KMS-11 (cell line): ENCODE data around the gene ENTPD5.

Experiments
- H2AFZ ChIP-seq: fragments of 200-600 bp; sonication (generic); 2 replicates; pipeline ENCODE4 v1.6.1; 2016; ENCODE audit warnings: antibody characterized with exemption, mixed run types, low read depth
- H3K27ac ChIP-seq: fragments of 200-600 bp; sonication (generic); 2 replicates; pipeline ENCODE4 v1.6.1; 2016; ENCODE audit warnings: mild to moderate bottlenecking, mixed run types
- H3K27me3 ChIP-seq: fragments of 200-600 bp; sonication (generic); 2 replicates; pipeline ENCODE4 v1.6.1; 2017; ENCODE audit warnings: mild to moderate bottlenecking, low read depth, mixed run types, moderate library complexity; ENCODE audit not compliant: insufficient read depth
- H3K36me3 ChIP-seq: fragments of 200-600 bp; sonication (generic); 2 replicates; pipeline ENCODE4 v1.6.1; 2017; ENCODE audit warnings: mild to moderate bottlenecking, mixed run types; ENCODE audit not compliant: insufficient read depth
- H3K4me1 ChIP-seq: fragments of 200-600 bp; sonication (generic); 2 replicates; pipeline ENCODE4 v1.6.1; 2016; ENCODE audit warnings: mild to moderate bottlenecking, low read depth, mixed run types; ENCODE audit not compliant: poor library complexity, severe bottlenecking
- H3K4me2 ChIP-seq: fragments of 200-600 bp; sonication (generic); 2 replicates; pipeline ENCODE4 v1.7.0; 2016; ENCODE audit warnings: mild to moderate bottlenecking, mixed run types
- H3K4me3 ChIP-seq: fragments of 200-600 bp; sonication (generic); IDR thresholded peaks from 2 replicates; pipeline ENCODE4 v1.6.1; 2017; ENCODE audit warnings: low read depth, low read length, mixed read lengths; ENCODE audit not compliant: insufficient read depth
- H3K79me2 ChIP-seq: fragments of 200-600 bp; sonication (generic); 2 replicates; pipeline ENCODE4 v1.6.1; 2016; ENCODE audit warnings: low read depth, mixed run types; ENCODE audit not compliant: insufficient read depth
- H3K9ac ChIP-seq: fragments of 200-600 bp; sonication (generic); 2 replicates; pipeline ENCODE4 v1.6.1; 2016; ENCODE audit warnings: mild to moderate bottlenecking, mixed run types
- H4K20me1 ChIP-seq: fragments of 200-600 bp; sonication (generic); 2 replicates; pipeline ENCODE4 v1.6.1; 2016; ENCODE audit warnings: mild to moderate bottlenecking, mixed run types; ENCODE audit not compliant: insufficient read depth
- TF ChIP-seq, protein P1 (sequence below): fragments of 200-600 bp; sonication (generic); conservative IDR thresholded peaks from 2 replicates; pipeline ENCODE4 v1.6.1; 2017; ENCODE audit warnings: low read depth, mild to moderate bottlenecking, antibody characterized with exemption, low read length, moderate library complexity, mixed read lengths

Gene ENTPD5

DNA sequence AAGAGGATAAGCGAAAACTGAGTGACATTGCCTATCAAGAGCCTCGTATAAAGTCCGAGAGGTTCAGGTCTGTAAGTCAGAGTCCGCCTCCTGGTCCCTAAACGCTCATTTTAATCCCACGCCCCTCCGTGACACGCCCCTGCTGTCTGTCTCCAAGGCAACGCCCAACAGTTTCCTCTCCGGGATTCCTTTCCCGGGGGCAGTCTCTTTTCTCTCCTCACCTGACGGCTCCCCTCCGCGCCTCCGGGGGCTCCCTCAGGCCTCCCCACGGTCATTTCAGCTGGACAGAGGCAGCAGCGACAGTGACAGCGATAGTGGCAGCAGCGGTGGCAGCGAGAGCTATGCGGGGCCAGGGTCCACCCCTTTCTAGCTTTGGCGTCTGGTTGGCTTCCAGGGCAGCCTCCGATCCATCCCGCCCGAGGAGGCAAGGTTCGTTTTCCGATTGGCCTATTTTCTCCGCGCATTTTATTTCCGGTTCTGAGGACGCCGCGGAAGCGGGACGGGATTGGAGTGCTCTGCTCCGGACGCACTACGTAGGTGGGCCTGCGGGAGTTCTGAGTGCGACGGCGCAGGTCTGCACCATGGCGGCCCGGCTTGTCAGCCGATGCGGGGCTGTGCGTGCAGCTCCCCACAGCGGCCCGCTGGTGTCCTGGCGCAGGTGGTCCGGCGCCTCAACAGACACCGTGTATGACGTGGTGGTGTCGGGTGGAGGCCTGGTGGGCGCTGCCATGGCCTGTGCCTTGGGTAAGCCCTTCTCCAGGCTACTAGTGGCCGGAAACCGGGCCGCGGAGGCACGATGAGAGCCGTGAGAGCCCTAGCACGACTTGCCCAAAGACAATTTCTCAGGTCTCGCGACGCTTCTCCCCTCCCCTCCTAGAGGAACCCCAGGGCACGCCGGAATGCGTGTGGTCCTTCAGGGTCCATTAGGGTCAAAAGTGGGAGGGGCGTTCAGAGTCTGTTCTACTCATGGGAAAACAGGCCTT, 69.0 kb downstream of the ENTPD5 start, which contains the start of the genes COQ6 and FAM161B:
COQ6 (plus strand) TSS at position 551 of the 983 bp plus-strand sequence; CDS start at position 582, 31 bp downstream.
FAM161B (minus strand) TSS at position 343 of the 983 bp plus-strand sequence; CDS start at position 275, 68 bp downstream.
- Histone ChIP-seq H3K27me3 (no peaks in the 10 kb centered on the region), H3K27ac (peak within 1 kb of the TSS; percentile 69), H3K79me2 (no peaks in the 10 kb centered on the region), H2AFZ (peak within 1 kb of the TSS; percentile 82), H3K4me2 (peak within 1 kb of the TSS; percentile 61), H3K4me3 (no peak within 1 kb of the TSS), H3K9ac (peak within 1 kb of the TSS; percentile 67), H3K36me3 (no peaks in the 10 kb centered on the region), H4K20me1 (no peaks in the 10 kb centered on the region), H3K4me1 (no peaks in the 10 kb centered on the region)
- TF ChIP-seq, protein P1, sequence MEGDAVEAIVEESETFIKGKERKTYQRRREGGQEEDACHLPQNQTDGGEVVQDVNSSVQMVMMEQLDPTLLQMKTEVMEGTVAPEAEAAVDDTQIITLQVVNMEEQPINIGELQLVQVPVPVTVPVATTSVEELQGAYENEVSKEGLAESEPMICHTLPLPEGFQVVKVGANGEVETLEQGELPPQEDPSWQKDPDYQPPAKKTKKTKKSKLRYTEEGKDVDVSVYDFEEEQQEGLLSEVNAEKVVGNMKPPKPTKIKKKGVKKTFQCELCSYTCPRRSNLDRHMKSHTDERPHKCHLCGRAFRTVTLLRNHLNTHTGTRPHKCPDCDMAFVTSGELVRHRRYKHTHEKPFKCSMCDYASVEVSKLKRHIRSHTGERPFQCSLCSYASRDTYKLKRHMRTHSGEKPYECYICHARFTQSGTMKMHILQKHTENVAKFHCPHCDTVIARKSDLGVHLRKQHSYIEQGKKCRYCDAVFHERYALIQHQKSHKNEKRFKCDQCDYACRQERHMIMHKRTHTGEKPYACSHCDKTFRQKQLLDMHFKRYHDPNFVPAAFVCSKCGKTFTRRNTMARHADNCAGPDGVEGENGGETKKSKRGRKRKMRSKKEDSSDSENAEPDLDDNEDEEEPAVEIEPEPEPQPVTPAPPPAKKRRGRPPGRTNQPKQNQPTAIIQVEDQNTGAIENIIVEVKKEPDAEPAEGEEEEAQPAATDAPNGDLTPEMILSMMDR, result no peak

DNA sequence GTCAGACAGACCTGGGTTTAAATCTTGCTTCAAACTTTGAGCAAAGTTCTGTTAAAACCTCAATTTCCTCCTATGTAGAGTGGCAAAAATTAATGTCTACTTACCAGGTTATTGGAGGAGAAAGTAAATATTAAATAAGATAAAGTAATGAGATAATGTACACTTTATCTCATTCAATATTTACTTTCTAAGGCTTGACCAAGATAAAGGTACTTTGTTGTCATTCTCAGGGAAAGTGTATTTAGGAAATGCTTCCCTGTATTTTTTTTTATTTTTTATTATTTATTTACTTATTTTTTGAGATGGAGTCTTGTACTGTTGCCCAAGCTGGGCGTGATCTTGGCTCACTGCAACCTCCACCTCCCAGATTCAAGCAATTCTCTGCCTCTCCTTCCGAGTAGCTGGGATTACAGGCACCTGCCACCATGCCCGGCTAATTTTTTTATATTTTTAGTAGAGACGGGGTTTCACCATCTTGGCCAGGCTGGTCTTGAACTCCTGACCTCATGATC, 73.9 kb downstream of the ENTPD5 start:
- TF ChIP-seq, protein P1, result no peak
- H3K36me3 ChIP-seq, result no peaks in the 10 kb centered on the region
- no peak overlapping the region for H3K4me2 ChIP-seq
- no peak overlapping the region for H3K27ac ChIP-seq
- H3K9ac ChIP-seq, result no peak overlapping the region
- no peak overlapping the region for H3K4me3 ChIP-seq
- no peaks in the 10 kb centered on the region for H3K4me1 ChIP-seq
- H4K20me1 ChIP-seq, result no peaks in the 10 kb centered on the region
- H2AFZ ChIP-seq, result no peak overlapping the region
- H3K79me2 ChIP-seq, result no peaks in the 10 kb centered on the region
- H3K27me3 ChIP-seq, result no peaks in the 10 kb centered on the region

DNA sequence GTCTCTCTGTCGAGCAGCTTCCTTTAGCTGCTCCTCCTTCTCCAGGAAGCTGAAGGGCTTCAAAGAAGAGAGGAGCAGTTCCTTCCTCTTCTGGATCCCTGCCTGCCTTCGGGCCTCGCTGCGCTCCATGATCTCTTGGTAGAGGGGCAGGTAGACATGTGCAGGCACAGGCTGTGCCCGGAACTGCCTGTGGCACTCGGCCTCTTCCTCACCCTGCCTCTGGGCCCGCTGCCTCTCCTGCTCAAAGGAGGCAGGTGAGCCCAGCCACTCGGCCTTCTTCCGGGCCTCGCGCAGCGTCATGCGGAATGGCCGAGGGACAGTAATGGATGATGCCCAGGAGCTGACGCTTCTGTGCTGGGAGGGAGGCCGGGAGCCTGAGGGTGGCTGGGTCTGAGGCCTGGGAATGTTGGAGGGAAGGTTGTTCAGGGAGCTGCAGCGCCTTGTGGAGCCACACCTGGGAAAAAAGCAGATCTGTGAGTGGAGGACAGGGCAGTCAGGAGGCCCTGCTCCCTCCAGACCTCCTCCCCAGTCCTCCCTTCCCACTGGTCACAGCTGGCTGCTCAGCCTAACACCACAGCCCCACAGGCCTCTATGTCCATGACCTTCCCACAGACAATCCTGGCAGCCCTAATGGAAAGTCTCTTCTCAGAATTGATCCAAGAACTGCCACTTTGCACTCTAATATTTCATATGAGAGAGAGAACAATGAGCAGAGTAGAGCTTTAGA, 74.5 kb downstream of the ENTPD5 start:
- Histone ChIP-seq H3K4me2 (no peak overlapping the region), H3K36me3 (no peaks in the 10 kb centered on the region), H3K4me1 (no peaks in the 10 kb centered on the region), H3K4me3 (no peak overlapping the region), H3K27ac (no peak overlapping the region), H2AFZ (no peak overlapping the region), H3K27me3 (no peaks in the 10 kb centered on the region), H4K20me1 (no peaks in the 10 kb centered on the region), H3K9ac (no peak overlapping the region), H3K79me2 (no peaks in the 10 kb centered on the region)
- TF ChIP-seq, protein P1, result no peak

DNA sequence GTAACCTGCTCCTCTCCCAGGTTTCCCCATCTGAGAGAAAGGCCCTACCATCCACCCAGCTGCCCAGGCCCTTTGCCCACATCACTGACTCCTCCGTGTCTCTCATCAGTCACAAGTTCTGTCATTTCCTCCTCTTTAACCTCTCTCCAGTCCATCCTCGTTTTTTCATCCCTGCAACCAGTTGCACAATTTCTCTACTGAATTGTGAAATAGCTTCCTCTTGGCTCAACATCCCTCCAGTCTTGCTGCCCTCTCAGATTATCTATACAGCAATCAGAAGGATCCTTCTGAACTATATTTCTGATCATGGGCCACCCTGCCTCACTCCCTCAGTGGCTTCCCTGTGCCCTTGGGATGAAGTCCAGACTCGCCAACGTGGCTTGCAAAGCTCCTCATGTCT, 76.0 kb downstream of the ENTPD5 start:
- TF ChIP-seq, protein P1, result no peak
- no peaks in the 10 kb centered on the region for H4K20me1 ChIP-seq
- H3K27me3 ChIP-seq, result no peaks in the 10 kb centered on the region
- H3K4me3 ChIP-seq, result no peak overlapping the region
- H3K36me3 ChIP-seq, result no peaks in the 10 kb centered on the region
- H3K9ac ChIP-seq, result no peak overlapping the region
- no peaks in the 10 kb centered on the region for H3K4me1 ChIP-seq
- no peak overlapping the region for H3K4me2 ChIP-seq
- H2AFZ ChIP-seq, result no peak overlapping the region
- H3K27ac ChIP-seq, result no peak overlapping the region
- no peaks in the 10 kb centered on the region for H3K79me2 ChIP-seq
